ENCODE results near the gene ZNF599.

Gene ZNF599

DNA sequence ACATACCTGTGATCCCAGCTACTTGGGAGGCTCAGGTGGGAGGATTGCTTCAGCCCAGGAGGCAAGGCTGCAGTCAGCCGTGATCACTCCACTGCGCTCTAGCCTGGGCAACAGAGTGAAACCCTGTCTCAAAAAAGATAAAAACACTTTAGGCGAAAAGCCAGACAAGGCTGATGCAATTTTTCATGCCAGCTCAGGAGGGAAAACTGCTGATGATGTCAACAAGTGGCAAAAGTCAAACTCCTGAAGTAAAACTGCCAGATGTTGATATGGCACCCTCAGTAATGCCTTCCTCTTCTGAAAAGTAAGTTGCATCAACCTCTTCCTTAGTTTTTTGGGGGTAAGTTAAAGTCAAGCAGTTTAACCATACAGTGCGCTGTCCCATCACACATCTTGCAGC is 15.6 kb downstream of the ZNF599 start:
- DNase-seq: no peak

- no peak for DNase-seq
Observed at GRCh38 chr19:34744896-34745690, 27.9 kb downstream of the ZNF599 start.

GRCh38 chr19:34734537-34735103 is 38.4 kb downstream of the ZNF599 start:
- no peak for DNase-seq

- DNase-seq: peak; percentile 99
Observed at GRCh38 chr19:34733746-34734536, 39.1 kb downstream of the ZNF599 start, which contains the start of gene ZNF181. ZNF181 (plus strand) TSS chr19:34734243; CDS start chr19:34735038, 795 bp downstream.

- no peak for DNase-seq
Observed at GRCh38 chr19:34733266-34733745, 39.7 kb downstream of the ZNF599 start.

- DNase-seq: peak; percentile 49
Observed at GRCh38 chr19:34732612-34733211, 40.3 kb downstream of the ZNF599 start.

- DNase-seq: no peak
Observed at GRCh38 chr19:34731964-34732363, 41.1 kb downstream of the ZNF599 start.

GRCh38 chr19:34731019-34731829 is 41.8 kb downstream of the ZNF599 start:
- no peak for DNase-seq

DNA sequence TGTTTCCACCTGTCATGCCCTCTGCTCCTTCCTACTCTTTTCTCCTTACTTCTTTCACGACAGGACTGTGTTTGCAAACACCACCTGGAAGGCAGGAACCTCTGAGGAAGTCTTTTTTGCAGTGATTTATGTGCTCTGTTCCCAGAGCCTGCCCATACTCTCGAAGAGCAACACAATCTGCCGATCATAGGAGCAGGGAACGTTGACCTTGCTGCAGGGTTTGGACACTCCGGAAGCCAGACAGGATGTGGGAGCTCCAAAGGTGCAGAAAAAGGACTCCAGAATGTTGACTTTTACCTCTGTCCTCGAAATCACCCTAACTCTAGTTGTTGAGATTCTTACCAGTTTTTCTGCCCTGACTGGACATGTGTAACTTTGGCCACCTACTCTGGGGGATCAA is 47.6 kb downstream of the ZNF599 start:
- no peak for DNase-seq

- no peak for DNase-seq
Observed at GRCh38 chr19:34722353-34722752, 50.7 kb downstream of the ZNF599 start.

DNA sequence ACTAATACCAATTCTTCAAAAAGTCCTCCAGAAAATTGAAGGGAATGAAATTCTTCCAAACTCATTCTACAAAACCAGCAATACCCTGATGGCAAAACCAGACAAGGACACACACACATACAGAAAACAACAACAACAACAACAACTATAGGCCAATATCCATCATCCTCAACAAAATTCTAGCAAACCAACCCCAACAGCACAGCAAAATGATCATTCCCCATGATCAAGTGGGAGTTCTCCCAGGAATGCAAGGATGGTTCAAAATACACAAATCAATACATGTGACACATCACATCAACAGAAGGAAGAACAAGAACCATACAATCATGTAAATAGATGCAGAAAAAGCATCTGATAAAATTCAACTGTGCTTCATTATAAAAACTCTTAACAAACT is 57.7 kb downstream of the ZNF599 start:
- no peak for DNase-seq

GRCh38 chr19:34713262-34713637 is 59.8 kb downstream of the ZNF599 start:
- DNase-seq: no peak

GRCh38 chr19:34712395-34713261 is 60.4 kb downstream of the ZNF599 start:
- DNase-seq: no peak

GRCh38 chr19:34711890-34712289 is 61.1 kb downstream of the ZNF599 start:
- DNase-seq: no peak
